Medulla oblongata (tissue), 1 donor: ENCODE measurements around the gene GYG2.

Experiments used
- DNase-seq: peaks from one replicate; pipeline ENCODE4 v3.0.0-alpha.2; 2015; ENCODE audit errors: extremely low spot score

The GYG2 gene

DNA sequence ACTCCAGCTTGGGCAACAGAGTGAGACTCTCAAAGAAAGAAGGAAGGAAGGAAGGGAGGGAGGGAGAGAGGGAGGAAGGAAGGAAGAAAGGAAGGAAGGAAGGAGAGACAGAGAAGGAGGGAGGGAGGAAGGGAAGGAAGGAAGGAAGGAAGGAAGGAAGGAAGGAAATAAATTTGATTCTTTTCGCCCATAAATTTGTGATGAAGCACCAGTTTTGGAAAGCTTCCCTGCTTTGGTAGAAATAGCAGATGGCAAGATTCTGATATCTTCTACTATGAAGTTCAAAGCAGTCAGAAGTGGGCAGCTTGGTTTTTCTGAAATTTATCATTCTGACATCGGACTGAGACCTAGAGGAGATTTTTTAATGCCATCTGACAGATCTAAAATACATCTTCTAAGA, 11.7 kb upstream of the GYG2 start:
- no peak for DNase-seq

- DNase-seq, result no peak
These were observed 9.2 kb upstream of the GYG2 start for GRCh38 chrX:2819345-2820135.

GRCh38 chrX:2820136-2820771, 8.5 kb upstream of the GYG2 start:
- no peak for DNase-seq

GRCh38 chrX:2823795-2824386, 4.8 kb upstream of the GYG2 start:
- peak; percentile 44 for DNase-seq

DNA sequence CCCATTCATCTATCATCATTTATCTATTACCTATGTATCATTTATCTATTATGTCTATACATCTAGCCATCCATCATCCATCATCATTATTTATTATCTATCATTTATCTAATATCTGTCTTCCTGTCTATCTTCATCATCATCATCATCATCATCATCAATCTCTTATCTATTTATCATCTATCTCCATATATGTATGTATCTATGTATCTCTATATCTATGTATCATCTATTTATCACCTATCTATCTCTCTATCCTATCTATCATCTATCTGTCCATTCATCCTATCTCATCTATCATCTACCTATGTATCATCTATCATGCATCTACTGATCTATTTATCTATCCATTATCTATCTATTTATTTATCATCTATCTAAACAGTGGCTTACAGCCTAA, 3.8 kb upstream of the GYG2 start:
- no peak for DNase-seq

GRCh38 chrX:2828959-2829411, 255 bp downstream of the GYG2 start:
- DNase-seq, result no peak

DNA sequence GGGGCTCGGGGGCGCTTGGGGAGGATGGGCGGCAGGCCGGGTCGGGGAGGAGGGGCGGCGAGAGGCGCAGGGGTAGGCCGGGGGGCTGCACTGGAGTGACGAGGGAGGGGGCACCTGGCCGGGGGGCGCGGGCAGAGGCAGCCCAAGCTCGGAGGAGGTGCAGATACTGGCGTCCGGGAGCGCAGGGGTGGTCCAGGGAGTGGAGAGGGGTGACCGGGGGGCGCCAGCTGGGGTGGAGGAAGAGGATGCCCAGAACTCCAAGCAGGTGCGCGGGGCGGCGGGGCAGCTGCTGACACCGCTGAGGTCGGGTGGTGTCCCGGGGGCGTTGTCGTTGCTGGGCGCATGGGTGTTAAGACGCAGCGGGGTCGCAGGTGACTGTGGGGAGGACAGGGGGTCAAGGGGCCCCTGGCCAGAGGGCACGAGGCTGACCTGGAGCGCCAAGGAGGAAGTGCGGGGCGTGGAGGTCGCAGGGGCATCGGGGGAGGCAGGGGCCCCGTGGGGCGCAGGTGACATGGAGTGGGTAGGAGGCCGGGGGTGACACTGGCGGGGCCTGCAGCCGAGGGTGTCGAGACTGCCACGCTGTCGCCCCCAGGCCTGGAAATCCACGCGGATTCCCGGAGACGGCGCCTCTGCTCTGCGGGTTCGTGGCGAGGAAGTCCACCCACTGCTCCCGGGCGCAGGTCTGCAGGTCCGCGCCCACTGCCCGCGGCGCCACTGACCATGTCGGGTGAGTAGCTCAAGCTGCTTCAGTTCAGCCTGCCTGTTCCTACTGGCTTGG, 928 bp downstream of the GYG2 start:
- no peak for DNase-seq

GRCh38 chrX:2831471-2832228, 2.9 kb downstream of the GYG2 start:
- no peak for DNase-seq

GRCh38 chrX:2837961-2838360, 9.2 kb downstream of the GYG2 start:
- DNase-seq, result no peak

GRCh38 chrX:2840961-2841360, 12.2 kb downstream of the GYG2 start:
- no peak for DNase-seq

DNA sequence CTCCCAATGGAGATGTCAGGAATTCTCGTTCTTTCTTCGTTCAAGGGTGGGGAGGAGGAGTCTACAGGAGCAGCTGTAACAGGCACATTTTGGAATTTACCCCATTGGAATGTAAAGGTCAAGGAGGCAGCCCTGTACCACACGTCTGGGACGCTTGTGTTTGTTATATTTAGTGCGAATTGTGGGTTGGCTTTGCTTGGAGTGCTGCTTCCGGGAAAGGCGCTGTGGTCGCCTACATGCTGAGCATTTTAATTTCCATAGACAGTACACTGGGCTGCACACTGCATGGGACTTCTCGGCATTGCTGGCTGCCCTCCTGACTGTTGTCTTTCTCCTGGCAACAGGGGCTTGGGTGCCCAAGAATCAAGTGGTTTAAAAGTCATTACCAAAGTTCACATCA, 12.8 kb downstream of the GYG2 start:
- DNase-seq, result peak; percentile 17

DNA sequence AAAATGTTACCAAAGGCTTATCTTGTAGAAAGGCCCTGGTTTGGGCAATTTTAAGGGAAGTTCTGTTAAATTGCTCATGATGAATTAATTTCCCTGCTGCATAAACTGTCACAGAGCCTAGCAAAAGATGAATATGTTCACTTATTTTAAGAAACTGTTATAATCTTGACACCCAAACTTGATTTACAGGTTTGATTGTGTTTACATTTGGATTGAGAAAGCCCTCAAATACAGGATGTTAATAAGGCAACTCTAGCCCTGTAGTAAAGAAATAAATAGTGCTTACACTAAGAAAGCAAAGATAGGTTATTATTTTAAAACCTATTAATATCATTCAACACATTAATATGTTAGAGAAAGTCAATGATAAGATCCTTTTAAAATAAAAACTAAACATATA, 18.3 kb downstream of the GYG2 start:
- no peak for DNase-seq

GRCh38 chrX:2848871-2849301, 20.2 kb downstream of the GYG2 start:
- no peak for DNase-seq

GRCh38 chrX:2854918-2855317, 26.2 kb downstream of the GYG2 start:
- DNase-seq, result no peak

DNA sequence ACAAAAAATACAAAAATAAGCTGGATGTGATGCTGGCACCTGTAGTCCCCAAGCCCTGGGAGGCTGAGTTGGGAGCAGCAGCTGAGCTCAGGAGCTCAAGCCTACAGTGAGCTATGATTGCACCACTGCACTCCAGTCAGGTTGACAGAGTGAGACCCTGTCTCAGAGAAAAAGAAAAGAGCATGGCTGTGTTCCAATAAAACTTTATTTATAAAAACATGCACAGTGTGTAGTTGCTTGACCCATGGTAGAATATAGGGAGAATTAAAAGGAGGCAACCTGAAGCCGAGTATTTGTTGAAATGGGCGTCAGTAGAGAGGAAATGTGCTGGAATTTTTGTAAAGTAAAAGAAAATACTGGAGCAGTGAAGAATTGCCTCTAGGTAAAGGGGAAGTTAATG, 27.0 kb downstream of the GYG2 start:
- DNase-seq, result no peak

- DNase-seq, result no peak
These were observed 28.8 kb downstream of the GYG2 start for GRCh38 chrX:2857566-2857965.

GRCh38 chrX:2859197-2859797, 30.6 kb downstream of the GYG2 start:
- DNase-seq, result no peak

- DNase-seq, result no peak
These were observed 33.7 kb downstream of the GYG2 start for GRCh38 chrX:2862404-2862803.

DNA sequence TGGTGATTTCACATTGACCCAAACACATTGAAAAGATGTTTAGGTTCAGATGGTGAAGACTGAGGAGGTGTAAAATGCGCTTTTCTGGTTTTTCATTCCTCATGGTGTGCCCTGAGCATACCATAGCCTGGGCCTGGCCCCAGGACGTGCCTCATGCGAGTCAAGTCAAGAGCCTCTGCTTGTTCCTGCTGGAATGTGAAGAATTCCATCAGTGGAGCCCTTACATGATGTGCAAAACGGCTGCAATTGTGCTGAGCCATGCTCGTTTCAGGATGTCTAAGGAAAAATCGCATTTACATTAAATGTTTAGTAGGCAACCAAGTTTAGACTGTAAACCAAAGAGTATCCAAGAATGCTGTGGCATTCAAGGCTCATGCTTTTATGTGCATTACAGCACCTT, 34.9 kb downstream of the GYG2 start:
- DNase-seq, result no peak

DNA sequence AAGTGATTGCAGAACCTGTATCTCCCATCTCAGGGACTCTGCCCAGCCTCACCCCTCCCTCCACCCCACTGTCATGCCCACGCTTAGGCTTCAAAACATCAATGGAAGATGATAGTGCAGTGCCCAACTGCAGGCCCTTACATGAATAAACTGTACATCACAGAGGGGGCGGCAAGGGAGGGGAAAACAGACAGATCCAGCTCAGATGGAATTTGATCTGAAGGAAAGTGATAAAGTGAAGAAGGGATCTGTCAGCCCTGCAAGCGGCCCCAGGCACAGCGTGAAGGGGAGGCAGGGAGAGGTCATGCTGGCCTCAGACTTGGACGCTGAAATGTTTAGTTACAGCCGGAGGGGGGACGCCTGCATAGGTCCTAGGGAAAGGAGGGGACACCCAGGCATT, 38.5 kb downstream of the GYG2 start:
- DNase-seq, result no peak

DNA sequence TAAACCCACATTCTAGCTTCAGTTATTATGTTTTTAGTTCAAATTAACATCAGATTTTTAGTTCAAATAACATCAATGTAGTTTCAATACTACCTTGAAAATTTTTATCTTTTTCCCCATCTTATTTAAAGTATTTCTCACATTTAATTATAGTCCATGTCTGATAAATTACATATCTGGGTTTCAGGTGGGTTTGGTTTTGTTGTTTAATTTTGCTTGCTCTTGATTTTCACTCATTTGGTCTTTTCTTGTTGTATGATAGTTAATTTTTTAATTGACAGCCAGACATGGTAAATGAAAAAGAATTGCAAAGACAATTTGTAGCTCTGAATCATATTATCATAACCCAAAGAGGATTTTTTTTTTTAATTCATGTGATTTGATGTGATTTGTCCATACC, 41.9 kb downstream of the GYG2 start:
- DNase-seq, result no peak
